MG63 (cell line): ENCODE results near the gene ETFDH. TPM values are rescaled to one million over a fixed set of nuclear protein-coding genes. Genes with fewer than 3 reads are reported as not detected.
"Not testable (repeated sequence)": the region's sequence is repeated elsewhere in the genome, so short reads cannot be mapped to it uniquely, and the experiment has no call there.

Experiments used
- DNase-seq: peaks from one replicate; pipeline ENCODE4 v3.0.0-alpha.2; 2020
- H3K27me3 ChIP-seq: fragments of 250-450 bp; sonication (Bioruptor Pico); 2 replicates; pipeline ENCODE4 v1.5.1; 2020; ENCODE audit warnings: mild to moderate bottlenecking, moderate library complexity
- H3K36me3 ChIP-seq: fragments of 250-450 bp; sonication (Bioruptor Pico); 2 replicates; pipeline ENCODE4 v1.5.1; 2020; ENCODE audit warnings: mild to moderate bottlenecking, moderate library complexity
- H3K4me3 ChIP-seq: fragments of 250-450 bp; sonication (Bioruptor Pico); 2 replicates; pipeline ENCODE4 v1.5.1; 2020; ENCODE audit warnings: mild to moderate bottlenecking, moderate library complexity
- H3K9me3 ChIP-seq: fragments of 250-450 bp; sonication (Bioruptor Pico); 2 replicates; pipeline ENCODE4 v1.5.1; 2020; ENCODE audit warnings: mild to moderate bottlenecking, moderate library complexity
- total RNA-seq: library from RNA; depleted of rRNA; stranded (reverse); fragments of >200 nt; shearing (Covaris generic); gene quantifications from 2 replicates; pipeline ENCODE4 v1.2.3, GENCODE V29; 2014; ENCODE audit warnings: low replicate concordance

The ETFDH gene
- total RNA-seq, 1 experiment from 2014 or later: 117 TPM

- H3K4me3 ChIP-seq: peak overlapping the region; percentile 1; the same call in 1 of the 2 replicates
- DNase-seq: no peak
- H3K27me3 ChIP-seq: no peaks in the 10 kb centered on the region
- H3K36me3 ChIP-seq: peaks cover 62% of the 10 kb centered on the region
- H3K9me3 ChIP-seq: no peaks in the 10 kb centered on the region
These were observed 2.8 kb upstream of the ETFDH start for GRCh38 chr4:158669310-158669709.

DNA sequence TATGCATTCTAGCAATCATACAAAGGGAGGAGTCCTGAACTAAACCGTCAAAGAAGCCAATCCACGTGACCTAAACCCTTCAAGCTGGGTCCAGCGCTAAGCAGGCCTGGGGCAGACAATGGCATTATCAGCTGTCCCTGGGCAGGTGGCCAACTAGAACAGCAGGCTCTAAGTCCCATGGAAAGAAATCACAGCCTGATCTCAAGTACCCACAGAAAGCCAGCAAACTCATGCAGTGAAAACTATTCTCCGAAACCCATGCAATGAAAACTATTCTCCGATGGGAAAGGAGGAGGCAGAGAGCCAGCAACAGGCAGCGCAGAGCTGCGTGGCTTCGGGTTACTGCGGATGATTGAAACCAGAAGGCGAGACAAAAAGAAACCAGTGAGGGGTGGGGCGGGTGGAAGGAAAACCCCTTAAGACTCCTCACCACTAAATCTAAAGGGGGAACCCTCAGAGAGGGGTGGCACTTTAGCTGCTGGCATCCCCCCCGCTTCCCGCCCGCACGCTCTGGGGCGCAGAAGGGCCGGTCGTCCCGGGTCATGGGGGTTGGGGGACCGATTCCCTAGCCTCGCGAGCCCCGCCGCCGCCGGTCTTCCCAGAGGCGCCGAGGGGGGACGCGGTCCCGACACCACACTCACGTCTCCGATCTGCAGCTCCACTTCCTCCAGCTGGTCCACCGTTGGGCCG is 976 bp upstream of the ETFDH start:
- H3K36me3 ChIP-seq: peaks cover 47% of the 10 kb centered on the region
- peak; percentile 98 for DNase-seq
- H3K9me3 ChIP-seq: no peaks in the 10 kb centered on the region
- no peaks in the 10 kb centered on the region for H3K27me3 ChIP-seq
- peak overlapping the region; percentile 92 for H3K4me3 ChIP-seq

GRCh38 chr4:158671665-158671914 is 506 bp upstream of the ETFDH start, which contains the start of gene C4orf46:
C4orf46 (minus strand) TSS chr4:158671887; CDS start chr4:158671801, 86 bp downstream.
- H3K36me3 ChIP-seq: peaks cover 43% of the 10 kb centered on the region
- H3K9me3 ChIP-seq: no peaks in the 10 kb centered on the region
- no peaks in the 10 kb centered on the region for H3K27me3 ChIP-seq
- H3K4me3 ChIP-seq: peak within 1 kb of the TSS; percentile 92
- no peak for DNase-seq

- peaks cover 27% of the 10 kb centered on the region for H3K36me3 ChIP-seq
- H3K9me3 ChIP-seq: no peaks in the 10 kb centered on the region
- DNase-seq: no peak
- peak overlapping the region; percentile 92 for H3K4me3 ChIP-seq
- no peaks in the 10 kb centered on the region for H3K27me3 ChIP-seq
These were observed 1.5 kb downstream of the ETFDH start for GRCh38 chr4:158673633-158674032.

- H3K9me3 ChIP-seq: no peaks in the 10 kb centered on the region
- H3K27me3 ChIP-seq: no peaks in the 10 kb centered on the region
- peak; percentile 66 for DNase-seq
- H3K36me3 ChIP-seq: peaks cover 21% of the 10 kb centered on the region
- H3K4me3 ChIP-seq: no peak overlapping the region
These were observed 4.0 kb downstream of the ETFDH start for GRCh38 chr4:158676076-158676475.

- Histone ChIP-seq H3K36me3 (peaks cover 41% of the 10 kb centered on the region), H3K9me3 (no peaks in the 10 kb centered on the region), H3K27me3 (no peaks in the 10 kb centered on the region), H3K4me3 (no peak overlapping the region)
- no peak for DNase-seq
These were observed 6.7 kb downstream of the ETFDH start for GRCh38 chr4:158678767-158679166.

DNA sequence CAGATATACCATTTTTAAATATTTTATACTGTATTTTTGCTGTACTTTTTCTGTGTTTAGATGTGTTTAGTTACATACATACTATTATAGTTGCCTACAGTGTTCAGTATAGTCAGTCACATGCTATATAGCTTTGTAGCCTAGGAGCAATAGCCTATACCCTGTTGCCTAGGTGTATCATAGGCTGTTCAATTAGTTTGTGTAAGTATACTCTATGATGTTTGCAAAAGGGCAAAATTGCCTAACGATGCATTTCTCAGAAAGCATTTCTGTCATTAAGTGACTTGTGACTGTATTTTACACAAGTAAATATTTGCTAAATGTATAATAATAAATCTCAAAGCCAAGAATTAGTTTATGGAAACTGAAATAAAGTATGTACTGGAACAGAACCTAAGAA is 9.5 kb downstream of the ETFDH start:
- H3K4me3 ChIP-seq: no peak overlapping the region
- no peaks in the 10 kb centered on the region for H3K27me3 ChIP-seq
- peaks cover 65% of the 10 kb centered on the region for H3K36me3 ChIP-seq
- no peaks in the 10 kb centered on the region for H3K9me3 ChIP-seq
- DNase-seq: no peak

DNA sequence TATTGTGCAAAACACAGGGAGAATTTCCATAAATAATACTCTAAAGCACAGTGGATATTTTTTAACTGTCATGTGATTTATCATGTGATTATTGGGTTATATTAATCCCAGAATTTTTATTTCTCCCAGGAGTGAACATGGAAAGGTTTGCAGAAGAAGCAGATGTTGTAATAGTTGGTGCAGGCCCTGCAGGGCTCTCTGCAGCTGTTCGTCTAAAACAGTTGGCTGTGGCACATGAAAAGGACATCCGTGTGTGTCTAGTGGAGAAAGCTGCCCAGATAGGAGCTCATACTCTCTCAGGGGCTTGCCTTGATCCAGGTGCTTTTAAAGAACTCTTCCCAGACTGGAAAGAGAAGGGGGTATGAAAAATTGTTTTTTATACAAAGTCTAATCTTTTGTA is 10.0 kb downstream of the ETFDH start:
- no peak overlapping the region for H3K4me3 ChIP-seq
- no peak for DNase-seq
- H3K27me3 ChIP-seq: no peaks in the 10 kb centered on the region
- H3K9me3 ChIP-seq: no peaks in the 10 kb centered on the region
- H3K36me3 ChIP-seq: peaks cover 68% of the 10 kb centered on the region

- Histone ChIP-seq H3K9me3 (no peaks in the 10 kb centered on the region), H3K27me3 (no peaks in the 10 kb centered on the region), H3K4me3 (no peak overlapping the region), H3K36me3 (peaks cover 69% of the 10 kb centered on the region)
- no peak for DNase-seq
These were observed 16.7 kb downstream of the ETFDH start for GRCh38 chr4:158688813-158689212.

GRCh38 chr4:158704274-158704673 is 32.2 kb downstream of the ETFDH start:
- DNase-seq: no peak
- Histone ChIP-seq H3K4me3 (no peak overlapping the region), H3K9me3 (no peaks in the 10 kb centered on the region), H3K27me3 (no peaks in the 10 kb centered on the region), H3K36me3 (peaks cover 79% of the 10 kb centered on the region)

- H3K9me3 ChIP-seq: no peaks in the 10 kb centered on the region
- peaks cover 100% of the 10 kb centered on the region for H3K36me3 ChIP-seq
- peak; percentile 54 for DNase-seq
- H3K27me3 ChIP-seq: no peaks in the 10 kb centered on the region
- H3K4me3 ChIP-seq: no peak overlapping the region
These were observed 38.7 kb downstream of the ETFDH start for GRCh38 chr4:158710814-158711213.

GRCh38 chr4:158712622-158713021 is 40.5 kb downstream of the ETFDH start:
- H3K36me3 ChIP-seq: peaks cover 100% of the 10 kb centered on the region
- DNase-seq, H3K27me3 ChIP-seq: not testable (repeated sequence)

DNA sequence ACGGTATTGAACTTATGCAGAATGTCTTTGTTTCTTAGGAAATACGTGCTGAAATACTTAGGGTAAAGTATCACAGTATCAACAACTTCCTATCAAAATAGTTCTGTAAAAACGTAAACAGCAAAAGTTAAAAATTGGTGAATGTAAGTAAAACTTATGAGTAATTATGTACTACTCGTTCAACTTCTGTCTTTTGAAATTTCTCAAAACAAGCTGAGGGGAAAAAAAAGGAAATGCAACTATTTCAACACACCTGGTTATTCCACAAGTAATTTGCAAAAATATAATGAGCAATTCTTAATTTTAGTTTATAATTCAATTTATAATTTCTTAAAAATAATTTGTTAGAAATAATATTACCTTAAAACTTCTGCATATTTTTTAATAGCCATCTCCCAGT is 42.8 kb downstream of the ETFDH start:
- no peak overlapping the region for H3K4me3 ChIP-seq
- DNase-seq: no peak
- H3K9me3 ChIP-seq: no peaks in the 10 kb centered on the region
- no peaks in the 10 kb centered on the region for H3K27me3 ChIP-seq
- H3K36me3 ChIP-seq: peaks cover 100% of the 10 kb centered on the region

More at GRCh38 chr4:158712622-158713021, 40.5 kb downstream of the ETFDH start:
- H3K9me3 ChIP-seq, H3K4me3 ChIP-seq: not testable (repeated sequence)

DNA sequence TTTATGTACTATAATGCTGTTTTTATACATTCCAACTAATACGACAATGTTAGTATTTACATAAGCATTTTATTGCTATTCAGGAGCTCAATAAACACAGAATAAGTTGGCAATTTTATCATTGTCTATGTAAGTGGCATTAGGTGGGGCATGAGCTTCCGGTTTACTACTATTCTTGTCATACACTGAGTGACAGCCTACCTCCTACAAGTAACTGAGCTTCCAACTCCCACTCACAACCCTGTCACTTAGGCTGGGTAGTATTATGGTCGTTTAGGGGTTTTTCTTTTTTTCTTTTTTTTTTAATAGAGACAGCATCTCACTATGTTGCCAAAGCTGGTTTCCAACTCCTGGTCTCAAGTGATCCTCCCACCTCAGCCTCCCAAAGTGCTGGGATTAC is 43.7 kb downstream of the ETFDH start:
- Histone ChIP-seq H3K27me3 (no peaks in the 10 kb centered on the region), H3K9me3 (no peaks in the 10 kb centered on the region), H3K4me3 (no peak overlapping the region), H3K36me3 (peaks cover 100% of the 10 kb centered on the region)
- no peak for DNase-seq

GRCh38 chr4:158721680-158722079 is 49.6 kb downstream of the ETFDH start:
- H3K9me3 ChIP-seq: no peaks in the 10 kb centered on the region
- no peaks in the 10 kb centered on the region for H3K27me3 ChIP-seq
- H3K36me3 ChIP-seq: peaks cover 64% of the 10 kb centered on the region
- DNase-seq: no peak
- H3K4me3 ChIP-seq: peak overlapping the region; percentile 91

- DNase-seq: peak; percentile 67
- H3K36me3 ChIP-seq: peaks cover 57% of the 10 kb centered on the region
- H3K27me3 ChIP-seq: no peaks in the 10 kb centered on the region
- peak overlapping the region; percentile 91 for H3K4me3 ChIP-seq
- no peaks in the 10 kb centered on the region for H3K9me3 ChIP-seq
These were observed 50.3 kb downstream of the ETFDH start for GRCh38 chr4:158722291-158722916.

GRCh38 chr4:158722917-158723793 is 51.1 kb downstream of the ETFDH start, which contains the start of gene PPID:
PPID (minus strand) TSS chr4:158723396; CDS start chr4:158723288, 108 bp downstream.
- peak; percentile 100 for DNase-seq
- Histone ChIP-seq H3K4me3 (peak within 1 kb of the TSS; percentile 91), H3K27me3 (no peaks in the 10 kb centered on the region), H3K36me3 (peaks cover 49% of the 10 kb centered on the region), H3K9me3 (no peaks in the 10 kb centered on the region)
